Fibroblast of pulmonary artery (primary cell): ENCODE data around the gene SLC35F3.
"Not testable (repeated sequence)": the region's sequence is repeated elsewhere in the genome, so short reads cannot be mapped to it uniquely, and the experiment has no call there.

ENCODE experiments used
- DNase-seq: peaks from one replicate; pipeline ENCODE4 v3.0.0-alpha.2; 2010; ENCODE audit warnings: low read depth
- H3K4me3 ChIP-seq: replicated peaks from 2 replicates; pipeline ENCODE4 v1.5.1; 2011; ENCODE audit warnings: low read depth, mild to moderate bottlenecking, control low read depth, low read length, moderate library complexity
- CTCF ChIP-seq: IDR thresholded peaks from 2 replicates; pipeline ENCODE4 v1.5.1; 2011; ENCODE audit warnings: mild to moderate bottlenecking, control low read depth, low read length, inconsistent platforms; ENCODE audit errors: missing control alignments

The SLC35F3 gene

GRCh38 chr1:234114648-234115307, 210.3 kb downstream of the SLC35F3 start:
- peak; percentile 71 for DNase-seq
- TF ChIP-seq CTCF: peak; percentile 72
- peak overlapping the region; percentile 21 for H3K4me3 ChIP-seq

- H3K4me3 ChIP-seq: no peak overlapping the region
- no peak for DNase-seq
- TF ChIP-seq CTCF: no peak
Observed at GRCh38 chr1:234118911-234119310, 214.4 kb downstream of the SLC35F3 start.

- no peak for DNase-seq
- TF ChIP-seq CTCF: no peak
- H3K4me3 ChIP-seq: no peak overlapping the region
Observed at GRCh38 chr1:234119431-234119830, 215.0 kb downstream of the SLC35F3 start.

GRCh38 chr1:234120327-234120944, 216.0 kb downstream of the SLC35F3 start:
- no peak for DNase-seq
- no peak overlapping the region for H3K4me3 ChIP-seq
- no peak for TF ChIP-seq CTCF

- DNase-seq, H3K4me3 ChIP-seq: not testable (repeated sequence)
Observed at GRCh38 chr1:234121659-234122058, 217.2 kb downstream of the SLC35F3 start.

GRCh38 chr1:234122571-234122970, 218.1 kb downstream of the SLC35F3 start:
- not testable (repeated sequence) for DNase-seq, H3K4me3 ChIP-seq

- TF ChIP-seq CTCF: no peak
- H3K4me3 ChIP-seq: no peak overlapping the region
- DNase-seq: peak; percentile 7
Observed at GRCh38 chr1:234123867-234124266, 219.4 kb downstream of the SLC35F3 start.

GRCh38 chr1:234125283-234125682, 220.8 kb downstream of the SLC35F3 start:
- peak; percentile 1 for TF ChIP-seq CTCF
- DNase-seq: no peak
- no peak overlapping the region for H3K4me3 ChIP-seq
